COLO668 (cell line): Measurements from ENCODE around the gene TMEM217.
A peak's percentile ranks its signal among the peaks of the same experiment; 100 is the strongest.
"Not testable (repeated sequence)": the region's sequence is repeated elsewhere in the genome, so short reads cannot be mapped to it uniquely, and the experiment has no call there.

Source experiments
- DNase-seq: peaks from one replicate; lab custom pipeline; 2025; ENCODE audit not compliant: unreplicated experiment; lab: John Stamatoyannopoulos, UW

Gene TMEM217

DNA sequence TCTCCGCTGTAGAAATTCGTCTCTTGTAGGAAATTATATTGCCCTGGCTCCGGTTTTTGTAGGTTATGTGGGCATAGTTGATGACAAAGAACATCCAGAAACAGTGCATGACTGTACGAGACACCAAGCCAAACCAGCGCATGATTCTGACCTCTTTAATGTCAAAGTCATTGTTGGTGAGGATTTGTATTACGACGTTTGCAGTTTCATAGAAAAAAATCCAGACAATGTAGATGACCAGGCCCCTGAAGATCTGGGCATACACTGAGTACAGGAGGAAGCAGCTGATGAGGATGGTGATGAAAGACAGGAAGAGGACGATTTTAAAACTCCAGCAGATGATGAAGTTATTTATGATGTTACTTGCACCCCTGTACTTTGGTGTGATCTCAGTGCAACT is 39.4 kb downstream of the TMEM217 start:
- no peak for DNase-seq

DNA sequence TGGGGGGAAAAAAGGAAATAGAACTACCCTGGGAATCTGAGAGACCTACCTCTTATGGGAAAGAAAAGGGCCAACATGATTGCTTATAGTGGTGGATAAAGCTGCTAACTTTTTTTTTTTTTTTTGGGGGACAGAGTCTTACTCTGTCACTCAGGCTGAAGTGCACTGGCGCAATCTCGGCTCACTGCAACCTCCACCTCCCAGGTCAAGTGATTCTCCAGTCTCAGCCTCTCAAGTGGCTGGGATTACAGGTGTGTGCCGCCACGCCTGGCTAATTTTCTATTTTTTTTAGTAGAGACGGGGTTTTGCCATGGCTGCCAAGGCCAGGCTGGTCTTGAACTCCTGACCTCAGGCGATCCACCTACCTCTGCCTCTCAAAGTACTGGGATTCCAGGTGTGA is 39.9 kb downstream of the TMEM217 start:
- DNase-seq, result no peak

DNA sequence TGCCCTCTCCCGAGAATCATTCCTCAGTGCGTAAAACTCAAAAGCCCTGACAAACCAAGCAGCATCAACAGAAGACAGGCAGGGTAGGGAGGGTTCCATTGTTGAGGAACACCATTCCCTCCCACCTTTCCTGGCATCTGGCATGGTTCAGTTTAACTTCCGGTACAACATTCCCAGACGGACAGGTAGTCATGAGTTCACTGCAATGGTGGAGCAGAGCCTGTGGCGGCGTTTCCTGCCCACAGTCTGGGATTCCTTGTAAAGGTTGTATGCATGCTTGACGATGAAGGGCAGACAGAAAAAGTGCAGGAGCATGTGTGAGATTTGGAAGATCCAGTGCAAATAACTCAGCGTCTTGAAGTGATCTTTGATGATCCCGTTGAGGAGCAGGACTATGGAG is 45.7 kb downstream of the TMEM217 start:
- DNase-seq, result no peak

DNA sequence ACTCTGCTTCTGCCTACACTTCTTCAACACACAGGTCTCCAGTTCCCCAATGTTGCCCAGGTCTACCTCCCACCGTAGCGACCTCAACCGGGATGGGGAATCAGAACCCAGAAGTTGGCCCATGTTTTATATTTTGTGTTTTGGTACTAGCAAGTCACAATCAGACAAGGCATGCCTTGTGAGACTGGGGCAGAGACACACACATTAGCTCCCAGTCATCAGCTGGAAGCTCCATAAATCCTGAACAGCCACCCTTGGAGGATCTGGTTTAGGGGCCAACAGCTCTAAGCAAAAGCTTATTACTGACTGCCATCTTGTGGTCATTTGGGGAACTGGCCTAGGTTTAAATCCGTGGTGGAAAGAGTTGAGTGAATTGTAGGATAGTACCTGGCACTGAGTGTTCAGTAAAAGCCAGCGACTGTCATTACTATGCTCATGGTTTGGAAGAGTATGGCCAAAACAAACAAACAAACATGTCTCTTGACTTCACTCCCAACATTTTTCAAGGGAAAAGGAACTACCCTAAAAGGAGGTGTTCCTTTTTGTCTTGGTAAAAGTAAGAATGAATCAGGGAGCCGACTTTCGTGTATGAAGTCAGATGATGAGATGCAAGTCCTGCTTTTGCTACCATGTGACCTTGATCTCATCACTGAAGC is 47.5 kb downstream of the TMEM217 start:
- DNase-seq, result peak; percentile 64

DNA sequence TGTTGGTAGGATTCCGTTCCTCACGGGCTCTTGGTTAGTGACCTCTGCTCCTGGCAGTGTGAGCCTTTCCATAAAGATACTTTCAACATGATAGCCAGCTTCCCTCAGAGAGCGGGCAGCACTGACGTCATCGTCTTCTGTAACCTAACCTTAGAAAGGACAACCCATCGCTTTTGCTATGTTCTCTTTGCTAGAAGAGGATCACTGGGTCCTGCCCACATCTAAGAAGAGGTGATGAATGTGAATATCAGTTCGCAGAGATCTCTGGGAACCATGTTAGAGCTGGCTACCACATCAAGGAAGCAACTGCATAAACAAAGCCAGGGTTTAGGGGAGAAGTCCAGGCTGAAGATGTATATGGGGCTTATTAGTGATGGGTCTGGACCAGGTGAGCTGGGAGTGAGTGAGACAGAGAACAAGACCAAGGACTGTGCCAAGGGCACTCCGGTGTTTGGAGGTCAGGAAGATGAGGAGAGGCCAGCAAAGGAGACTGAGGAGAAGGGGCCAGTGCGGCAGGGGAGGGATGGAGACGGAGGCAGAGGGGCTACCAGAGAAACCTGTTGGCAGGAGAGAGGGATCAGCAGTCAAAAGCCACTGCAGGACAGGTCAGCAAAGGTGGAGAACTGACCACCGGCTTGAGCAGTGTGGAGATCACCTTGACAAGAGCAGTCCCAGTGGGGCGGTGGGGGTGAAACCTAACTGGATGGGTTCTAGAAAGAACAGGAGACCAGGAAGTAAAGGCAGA is 48.3 kb downstream of the TMEM217 start:
- DNase-seq, result no peak

DNA sequence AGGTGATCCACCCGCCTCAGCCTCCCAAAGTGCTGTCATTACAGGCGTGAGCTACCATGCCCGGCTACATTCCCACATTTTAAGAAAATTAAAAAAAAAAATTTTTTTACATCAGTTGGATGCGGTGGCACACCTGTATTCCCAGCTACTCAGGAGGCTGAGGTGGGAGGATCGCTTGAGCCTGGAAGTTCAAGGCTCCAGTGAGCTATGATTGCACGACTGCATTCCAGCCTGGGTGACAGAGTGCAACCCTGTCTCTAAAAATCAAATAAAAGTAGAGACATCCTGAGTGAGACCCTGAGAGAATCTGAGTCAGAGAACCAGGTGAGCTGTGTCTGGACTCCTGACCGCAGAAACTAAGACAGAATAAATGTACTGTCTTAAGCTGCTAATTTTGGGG is 49.2 kb downstream of the TMEM217 start:
- DNase-seq, result no peak

DNA sequence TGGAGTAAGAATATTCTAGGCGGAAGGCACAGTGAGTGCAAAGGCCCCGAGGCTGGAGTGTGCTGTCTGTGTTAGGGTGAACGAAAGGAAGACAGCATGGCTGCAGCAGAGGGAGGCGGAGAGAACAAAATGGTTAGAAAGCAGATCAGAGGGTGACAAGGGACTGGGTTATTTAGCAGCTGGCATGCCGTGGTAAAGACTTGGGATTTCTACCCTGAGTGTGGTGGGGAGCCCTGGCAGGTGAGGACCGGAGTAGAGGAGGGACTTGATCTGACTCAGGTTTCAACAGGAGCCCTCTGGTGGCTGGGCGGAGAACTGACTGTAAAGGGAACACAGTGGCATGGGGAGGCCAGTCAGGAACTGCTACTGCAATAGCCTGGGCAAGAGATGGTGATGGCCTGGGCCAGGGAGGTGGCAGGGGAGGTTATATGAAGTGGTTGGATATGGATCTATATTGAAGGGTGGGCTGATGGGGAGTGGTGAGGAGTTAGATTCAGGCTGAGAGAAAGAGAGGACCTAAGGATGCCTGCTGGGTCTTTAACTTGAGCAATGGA is 50.0 kb downstream of the TMEM217 start:
- DNase-seq, result peak; percentile 63

DNA sequence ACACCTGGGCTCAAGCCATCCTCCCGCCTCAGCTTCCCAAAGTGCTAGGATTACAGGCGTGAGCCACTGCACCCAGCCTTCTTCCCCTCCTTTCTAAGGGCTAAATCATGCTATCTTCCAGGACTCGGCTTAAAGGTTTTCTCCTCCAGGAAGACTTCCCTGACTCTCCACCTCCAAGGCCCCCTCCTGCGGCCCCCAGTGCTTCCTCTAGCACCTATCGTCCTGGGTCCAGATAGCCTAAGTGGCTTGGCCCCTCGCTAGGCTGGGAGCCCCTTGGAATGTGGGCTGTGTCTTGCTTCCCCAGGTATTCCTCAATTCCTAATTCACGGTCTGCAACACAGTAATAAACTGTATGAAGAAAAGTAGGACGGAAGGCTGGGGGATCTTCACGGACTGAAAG is 51.3 kb downstream of the TMEM217 start:
- DNase-seq, result no peak

DNA sequence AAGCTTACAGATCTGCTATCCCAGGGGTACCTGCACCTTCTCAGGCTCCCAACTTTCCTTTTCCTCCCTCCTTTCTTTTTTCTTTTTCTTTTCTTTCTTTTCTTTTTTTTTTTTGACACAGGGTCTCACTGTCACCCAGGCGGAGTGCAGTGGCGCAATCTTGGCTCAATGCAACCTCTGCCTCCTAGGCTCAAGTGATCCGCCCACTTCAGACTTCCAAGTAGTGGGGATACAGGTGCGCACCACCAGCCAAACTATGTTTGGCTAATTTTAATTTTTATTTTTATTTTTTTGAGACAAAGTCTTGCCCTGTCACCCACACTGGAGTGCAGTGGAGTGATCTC is 52.0 kb downstream of the TMEM217 start:
- DNase-seq, result no peak

DNA sequence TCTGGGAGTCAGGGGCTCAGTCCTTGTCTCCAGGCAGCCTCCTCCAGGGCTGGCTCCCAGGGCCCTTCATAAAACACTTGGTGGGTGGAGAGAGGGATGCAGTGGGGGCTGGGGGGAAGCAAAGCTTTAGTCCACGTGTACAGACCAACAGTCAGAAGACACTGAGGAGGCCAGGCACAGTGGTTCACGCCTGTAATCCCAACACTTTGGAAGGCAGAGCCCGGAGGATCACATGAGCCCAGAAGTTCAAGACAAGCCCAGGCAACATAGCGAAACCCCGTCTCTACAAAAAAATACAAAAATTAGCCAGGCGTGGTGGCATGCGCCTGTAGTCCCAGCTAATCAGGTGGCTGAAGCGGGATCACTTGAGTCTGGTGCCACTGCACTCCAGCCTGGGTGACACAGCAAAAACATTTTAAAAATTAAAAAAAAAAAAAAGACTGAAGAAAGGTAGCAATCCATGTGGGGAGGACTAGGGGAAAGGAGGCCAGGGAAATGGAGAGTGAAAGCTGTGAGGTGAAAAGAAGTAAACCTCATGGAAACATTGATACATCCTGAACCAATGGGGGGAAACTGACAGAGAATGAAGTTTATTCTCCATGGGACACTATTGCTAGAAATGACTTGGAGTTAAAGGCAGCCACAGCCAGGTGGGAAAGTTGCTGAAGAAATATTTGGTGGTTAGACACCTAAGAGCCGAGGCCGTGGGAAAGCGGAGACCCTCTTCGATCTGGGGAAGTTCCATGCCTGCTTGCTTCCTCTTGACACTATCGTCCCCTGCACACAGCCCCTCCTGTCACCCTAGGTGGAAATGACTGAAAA is 52.6 kb downstream of the TMEM217 start:
- DNase-seq, result no peak

DNA sequence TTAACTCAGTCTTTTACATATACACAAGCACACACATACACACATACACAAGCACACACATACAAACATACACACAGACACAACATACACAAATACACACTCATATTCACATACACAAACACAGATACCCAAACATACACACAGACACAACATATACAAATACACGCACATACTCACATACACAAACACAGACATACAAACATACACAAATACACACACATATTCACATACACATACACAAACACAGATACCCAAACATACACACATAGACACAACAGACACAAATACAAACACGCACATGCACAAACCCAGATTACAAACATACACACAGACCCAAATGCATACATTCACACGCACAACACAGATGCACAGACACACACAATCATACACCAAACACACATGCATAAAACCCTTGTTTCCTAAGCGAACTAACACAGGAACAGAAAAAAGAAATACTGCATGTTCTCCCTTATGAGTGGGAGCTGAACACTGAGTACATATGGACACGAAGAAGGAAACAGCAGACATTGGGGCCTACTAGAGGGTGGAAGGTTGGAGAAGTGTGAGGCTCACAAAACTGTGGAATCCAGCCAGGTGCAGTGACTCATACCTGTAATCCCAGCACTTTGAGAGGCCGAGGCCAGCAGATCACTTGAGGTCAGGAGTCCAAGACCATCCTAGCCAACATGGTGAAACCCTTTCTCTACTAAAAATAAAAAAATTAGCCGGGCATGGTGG is 53.8 kb downstream of the TMEM217 start:
- no peak for DNase-seq

DNA sequence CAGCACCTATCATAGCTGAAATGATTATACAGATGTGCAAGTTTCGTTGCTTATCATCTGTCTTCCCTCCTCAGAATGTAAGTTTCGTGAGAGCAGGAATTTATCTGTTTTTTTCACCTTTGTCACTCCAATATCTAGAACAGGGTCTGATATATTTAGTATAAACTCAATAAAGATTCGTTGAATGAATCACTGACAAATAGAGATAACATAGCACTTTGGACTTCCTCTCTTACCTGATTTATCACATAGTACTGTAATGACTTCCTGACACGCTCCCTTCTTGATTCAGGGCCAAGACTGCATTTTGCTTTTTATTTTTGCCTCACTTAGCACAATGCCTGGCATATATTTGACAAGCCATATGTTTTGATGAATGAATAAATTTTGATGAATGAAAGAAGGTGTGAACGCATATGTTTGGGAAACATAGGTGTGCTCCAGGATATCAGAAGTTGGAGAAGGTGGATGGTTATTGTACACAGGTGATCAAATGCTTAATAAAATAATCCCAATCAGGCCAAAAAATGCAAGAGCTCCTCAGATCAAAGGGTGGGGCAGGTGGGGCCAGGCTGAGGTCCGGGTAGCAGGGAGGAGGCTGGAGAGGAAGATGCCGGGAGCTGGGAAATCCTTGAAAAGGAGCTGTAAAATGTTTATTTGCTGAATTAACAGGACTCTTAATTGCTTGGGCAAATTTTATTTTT is 55.0 kb downstream of the TMEM217 start:
- DNase-seq, result no peak

DNA sequence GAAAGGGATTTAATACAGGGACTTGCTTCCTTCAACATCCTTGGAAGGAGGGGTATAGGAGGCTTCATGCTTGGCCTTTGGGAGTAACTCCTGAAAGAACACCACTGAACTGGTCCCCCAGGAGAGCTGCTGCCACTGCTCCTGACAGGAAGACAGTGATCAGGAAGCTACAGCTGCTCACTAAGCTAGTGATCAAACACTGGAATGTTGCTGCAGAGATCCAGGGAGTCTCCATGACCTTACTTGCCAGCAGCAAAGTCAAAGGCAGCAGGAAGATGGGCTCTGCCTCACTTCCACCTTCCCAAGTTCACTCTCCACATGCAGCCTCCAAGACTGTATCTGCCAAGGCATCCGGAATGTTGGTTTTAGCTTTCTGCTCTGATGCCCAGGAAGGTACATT is 56.2 kb downstream of the TMEM217 start:
- DNase-seq, result no peak

DNA sequence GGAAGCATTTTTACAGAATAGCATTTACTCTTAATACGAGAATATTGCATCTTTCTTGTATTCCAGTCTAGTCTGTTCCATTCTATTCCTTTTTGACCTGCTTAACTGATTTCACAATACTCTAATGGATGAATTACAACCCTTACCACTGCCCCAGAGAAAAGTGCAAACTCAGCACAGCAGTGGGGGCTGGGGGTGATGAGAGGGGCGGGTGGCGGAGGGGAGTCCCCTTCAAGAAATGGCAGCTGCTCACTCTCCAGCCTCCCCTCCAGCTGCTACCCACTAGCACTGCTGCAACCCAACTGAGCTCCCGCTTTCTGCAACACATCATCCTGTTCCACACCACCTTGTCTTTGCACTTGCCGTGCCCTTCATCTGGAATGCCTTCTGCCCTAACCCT is 57.9 kb downstream of the TMEM217 start:
- no peak for DNase-seq

DNA sequence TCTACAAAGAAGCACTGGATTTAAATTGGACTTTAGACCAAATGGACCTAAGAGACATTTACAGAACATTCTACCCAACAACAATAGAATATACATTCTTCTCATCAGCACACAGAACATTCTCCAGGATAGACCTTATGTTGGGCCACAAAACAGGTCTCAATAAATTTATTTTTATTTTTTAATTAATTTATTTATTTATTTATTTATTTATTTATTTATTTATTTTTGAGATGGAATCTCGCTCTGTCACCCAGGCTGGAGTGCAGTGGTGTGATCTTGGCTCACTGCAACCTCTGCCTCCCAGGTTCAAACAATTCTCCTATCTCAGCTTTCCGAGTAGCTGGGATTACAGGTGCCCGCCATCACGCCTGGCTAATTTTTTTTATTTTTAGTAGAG is 61.5 kb downstream of the TMEM217 start:
- DNase-seq, result not testable (repeated sequence)

DNA sequence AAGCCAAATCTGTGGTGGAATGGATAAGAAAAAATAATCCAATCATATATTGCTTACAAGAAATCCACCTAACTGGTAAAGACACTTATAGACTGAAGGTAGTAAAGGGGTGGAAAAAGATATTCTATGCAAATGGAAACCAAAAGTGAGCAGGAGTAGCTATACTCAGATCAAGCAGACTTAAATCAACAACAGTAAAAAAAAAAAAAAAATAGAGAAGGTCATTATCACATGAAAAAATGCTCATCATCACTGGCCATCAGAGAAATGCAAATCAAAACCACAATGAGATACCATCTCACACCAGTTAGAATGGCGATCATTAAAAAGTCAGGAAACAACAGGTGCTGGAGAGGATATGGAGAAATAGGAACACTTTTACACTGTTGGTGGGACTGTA is 63.1 kb downstream of the TMEM217 start:
- not testable (repeated sequence) for DNase-seq

DNA sequence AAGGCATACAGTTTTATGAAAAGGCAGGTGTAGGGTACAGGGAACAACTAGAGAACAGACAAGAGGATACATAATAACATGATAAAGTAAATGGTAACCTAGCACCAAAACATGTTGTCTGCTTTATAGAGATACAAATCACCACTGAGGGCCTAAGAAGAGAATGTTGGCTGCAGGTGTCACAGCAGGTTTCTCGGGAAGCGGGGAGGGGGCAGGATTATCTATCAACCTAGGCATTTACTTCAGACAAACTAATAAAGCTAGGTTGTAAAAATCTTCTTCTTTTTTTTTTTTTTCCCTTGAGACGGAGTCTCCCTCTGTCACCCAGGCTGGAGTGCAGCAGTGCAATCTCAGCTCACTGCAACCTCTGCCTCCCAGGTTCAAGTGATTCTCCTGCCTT is 65.3 kb downstream of the TMEM217 start:
- DNase-seq, result peak; percentile 22

DNA sequence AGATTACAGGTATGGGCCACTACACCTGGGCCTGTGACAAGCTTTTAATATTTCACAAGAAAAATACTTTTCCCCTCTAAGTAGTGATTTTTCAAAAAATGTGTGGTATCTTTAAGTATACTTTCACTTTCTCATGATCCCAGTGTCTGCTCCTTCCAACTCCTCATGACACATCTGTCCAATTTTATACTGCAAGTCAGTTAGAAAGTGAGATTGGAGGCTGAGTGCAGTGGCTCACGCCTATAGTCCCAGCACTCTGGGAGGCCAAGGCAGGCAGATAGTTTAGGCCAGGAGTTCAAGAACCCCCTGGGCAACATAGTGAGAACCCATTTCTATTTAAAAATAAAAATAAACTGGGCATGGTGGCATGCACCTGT is 67.8 kb downstream of the TMEM217 start:
- DNase-seq, result no peak

DNA sequence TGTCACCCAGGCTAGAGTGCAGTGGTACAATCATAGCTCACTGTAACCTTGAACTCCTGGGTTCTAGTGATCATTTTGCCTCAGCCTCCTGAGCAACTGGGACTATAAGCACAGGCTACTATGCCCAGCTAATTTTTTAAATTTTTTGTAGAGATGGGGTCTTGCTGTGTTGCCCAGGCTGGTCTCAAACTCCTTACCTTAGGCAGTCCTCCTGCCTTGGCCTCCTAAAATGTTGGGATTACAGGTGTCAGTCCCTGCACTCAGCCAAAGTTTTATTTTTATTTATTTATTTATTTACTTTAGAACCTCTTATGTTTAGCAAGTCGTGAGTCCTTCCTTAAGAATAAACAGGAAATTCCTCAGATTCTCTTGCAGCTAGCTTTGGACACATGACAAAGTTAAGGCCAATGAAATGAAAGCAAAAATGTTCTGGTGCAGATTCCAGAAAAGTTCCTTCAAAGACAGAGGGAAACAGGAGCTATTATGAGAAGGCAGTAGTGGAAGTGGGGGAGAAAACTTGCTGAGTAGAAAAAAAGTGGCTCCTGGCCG is 68.9 kb downstream of the TMEM217 start:
- no peak for DNase-seq

DNA sequence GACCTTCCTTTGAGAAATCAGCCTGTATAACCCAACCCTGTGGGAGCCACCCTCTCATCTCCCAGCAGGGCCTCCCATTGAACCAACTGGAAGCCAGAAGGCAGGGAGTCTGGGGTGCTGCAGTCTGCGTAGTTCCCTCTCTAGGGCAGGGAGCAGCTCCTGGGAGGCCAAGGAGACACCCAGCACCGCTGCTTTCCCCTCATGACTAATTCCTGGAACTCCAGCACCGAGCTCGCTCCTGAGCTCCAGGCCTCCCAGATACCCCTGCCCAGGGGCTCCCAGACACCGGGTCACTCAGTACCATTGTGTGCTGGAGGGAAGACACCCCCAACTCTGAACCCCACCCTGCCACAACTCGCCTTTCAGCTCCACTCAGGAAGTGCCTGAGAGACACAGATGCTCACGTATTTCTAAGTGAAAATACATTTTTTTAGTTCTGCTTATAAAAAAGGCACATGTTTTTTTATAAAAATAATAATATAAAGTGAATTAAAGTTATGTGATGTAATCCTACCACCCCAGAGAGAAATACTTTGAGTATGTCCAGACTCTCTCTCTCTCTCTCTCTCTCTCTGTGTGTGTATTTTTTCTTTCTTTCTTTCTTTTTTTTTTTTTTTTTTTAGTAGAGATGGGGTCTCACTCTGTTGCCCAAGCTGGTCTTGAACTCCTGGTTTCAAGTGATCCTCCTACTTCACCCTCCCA is 70.5 kb downstream of the TMEM217 start:
- no peak for DNase-seq
